GM21367 (cell line): ENCODE data around the gene CPNE7.
"Not testable (repeated sequence)": the region's sequence is repeated elsewhere in the genome, so short reads cannot be mapped to it uniquely, and the experiment has no call there.

ENCODE experiments used
- ATAC-seq: cut with Tn5 transposase; IDR thresholded peaks from one replicate; pipeline ENCODE4 v1.9.1; 2021; ENCODE audit not compliant: unreplicated experiment

CPNE7 gene

GRCh38 chr16:89621136-89621697 is 45.7 kb downstream of the CPNE7 start:
- no peak for ATAC-seq

GRCh38 chr16:89621698-89622409 is 46.3 kb downstream of the CPNE7 start:
- no peak for ATAC-seq

GRCh38 chr16:89623511-89624261 is 48.1 kb downstream of the CPNE7 start:
- no peak for ATAC-seq

GRCh38 chr16:89624777-89625761 is 49.5 kb downstream of the CPNE7 start:
- no peak for ATAC-seq

GRCh38 chr16:89629827-89630610 is 54.5 kb downstream of the CPNE7 start:
- ATAC-seq: no peak

GRCh38 chr16:89633064-89633631 is 57.6 kb downstream of the CPNE7 start:
- no peak for ATAC-seq

GRCh38 chr16:89634463-89635385 is 59.2 kb downstream of the CPNE7 start:
- not testable (repeated sequence) for ATAC-seq

- no peak for ATAC-seq
Observed at GRCh38 chr16:89636663-89637062, 61.1 kb downstream of the CPNE7 start.

GRCh38 chr16:89637379-89637778 is 61.8 kb downstream of the CPNE7 start:
- ATAC-seq: no peak

GRCh38 chr16:89638455-89638854 is 62.9 kb downstream of the CPNE7 start:
- no peak for ATAC-seq

GRCh38 chr16:89639385-89639784 is 63.8 kb downstream of the CPNE7 start:
- no peak for ATAC-seq

GRCh38 chr16:89641458-89642119 is 66.0 kb downstream of the CPNE7 start:
- ATAC-seq: no peak

GRCh38 chr16:89642574-89642973 is 67.0 kb downstream of the CPNE7 start:
- no peak for ATAC-seq

GRCh38 chr16:89643769-89644300 is 68.3 kb downstream of the CPNE7 start:
- no peak for ATAC-seq

- no peak for ATAC-seq
Observed at GRCh38 chr16:89645122-89645521, 69.6 kb downstream of the CPNE7 start.

- ATAC-seq: no peak
Observed at GRCh38 chr16:89646270-89646669, 70.7 kb downstream of the CPNE7 start.
